GM19463 (cell line): Measurements from ENCODE around the gene RFX6.

Experiments used
- ATAC-seq: cut with Tn5 transposase; IDR thresholded peaks from one replicate; pipeline ENCODE4 v1.9.1; 2021; ENCODE audit warnings: mild to moderate bottlenecking, moderate library complexity; ENCODE audit not compliant: unreplicated experiment

RFX6 gene

DNA sequence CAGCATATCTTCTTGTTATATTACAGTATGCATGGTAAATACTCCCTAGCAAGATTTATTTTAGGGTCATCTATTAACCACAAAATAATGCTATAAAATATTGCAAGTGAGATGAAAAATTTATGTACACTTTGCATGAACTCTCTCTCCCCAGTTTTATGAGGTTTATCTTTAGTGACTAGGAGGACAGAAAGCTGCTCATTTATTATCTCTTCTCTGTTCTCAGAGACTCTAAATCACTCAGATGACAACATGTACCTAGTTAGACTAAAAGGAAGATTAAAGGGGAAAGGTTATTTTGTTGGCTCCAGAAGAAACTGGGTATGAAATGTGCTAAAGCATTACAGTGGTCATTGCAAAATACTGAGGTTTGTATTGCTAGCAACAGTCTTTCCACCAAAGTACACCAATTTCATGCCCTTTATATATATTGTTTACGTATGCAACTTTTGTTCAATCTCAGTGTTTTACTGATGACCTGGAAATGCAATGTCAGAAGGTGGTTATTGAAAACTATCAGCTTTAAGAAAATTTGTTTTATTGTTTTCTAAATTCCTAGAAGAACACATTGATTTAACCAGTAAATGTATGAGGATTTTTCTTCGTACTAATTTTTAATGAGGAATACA, 11.8 kb downstream of the RFX6 start:
- ATAC-seq = no peak

GRCh38 chr6:116894669-116895068, 17.6 kb downstream of the RFX6 start:
- no peak for ATAC-seq

DNA sequence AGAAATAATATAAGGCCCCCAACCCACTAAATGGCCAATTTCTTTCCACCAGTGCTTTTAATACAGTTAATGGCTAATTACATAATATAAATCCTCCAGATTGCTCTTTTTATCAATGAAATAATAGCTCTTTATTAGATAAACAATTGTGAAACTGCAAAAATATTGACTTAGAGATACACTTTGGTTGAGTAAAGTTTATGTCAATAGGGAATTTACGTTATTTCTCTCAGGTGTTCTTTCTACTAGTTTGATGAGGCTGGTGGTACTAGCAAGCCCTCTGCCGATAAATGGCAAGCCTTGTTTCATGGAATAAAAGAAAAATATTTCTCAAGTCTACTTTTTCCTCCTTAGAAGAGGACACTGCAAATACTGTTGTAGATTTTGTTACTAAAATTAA, 18.9 kb downstream of the RFX6 start:
- no peak for ATAC-seq

DNA sequence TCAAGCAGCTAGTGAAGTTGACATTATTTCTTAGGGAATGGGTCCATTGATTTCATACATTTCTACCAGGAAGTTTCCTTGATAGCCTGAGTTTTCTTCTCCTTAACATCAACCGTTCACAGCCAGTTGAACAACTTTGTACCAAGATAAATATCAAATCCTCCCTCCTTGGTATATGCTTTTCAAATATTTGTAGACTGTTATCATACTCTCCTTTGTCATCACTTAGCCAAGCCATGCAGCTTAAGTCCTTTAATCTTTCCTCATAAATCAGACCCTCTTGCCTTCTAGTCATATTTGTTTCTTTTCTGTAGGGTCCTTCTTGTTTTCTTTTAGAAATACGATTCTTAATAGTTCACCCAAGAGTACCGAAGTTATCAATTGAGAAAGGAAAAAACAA, 25.6 kb downstream of the RFX6 start:
- no peak for ATAC-seq

- no peak for ATAC-seq
These were observed 46.0 kb downstream of the RFX6 start for GRCh38 chr6:116922853-116923548.

- no peak for ATAC-seq
These were observed 47.2 kb downstream of the RFX6 start for GRCh38 chr6:116924245-116924644.

GRCh38 chr6:116925088-116925794, 48.2 kb downstream of the RFX6 start:
- no peak for ATAC-seq

GRCh38 chr6:116928677-116929076, 51.6 kb downstream of the RFX6 start:
- ATAC-seq = no peak

DNA sequence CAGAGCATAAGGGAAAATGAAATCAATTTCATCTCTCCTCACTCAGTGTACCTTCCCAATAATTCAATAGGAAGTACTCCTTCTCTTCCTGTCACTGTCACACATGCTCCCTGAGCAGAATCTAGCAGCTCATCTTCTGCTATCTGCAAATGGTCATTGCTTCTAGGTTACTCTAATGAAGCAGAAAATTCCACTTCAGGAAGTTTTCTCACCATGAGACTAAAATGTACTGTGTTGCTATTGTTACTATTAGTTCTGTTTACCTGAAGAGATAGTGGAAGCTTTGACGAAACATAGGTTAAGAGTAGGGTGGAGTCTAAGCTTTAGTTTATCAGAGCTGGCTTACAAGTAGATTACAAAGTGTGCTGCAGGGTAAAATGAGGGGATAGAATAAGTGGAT, 52.8 kb downstream of the RFX6 start:
- ATAC-seq = no peak

DNA sequence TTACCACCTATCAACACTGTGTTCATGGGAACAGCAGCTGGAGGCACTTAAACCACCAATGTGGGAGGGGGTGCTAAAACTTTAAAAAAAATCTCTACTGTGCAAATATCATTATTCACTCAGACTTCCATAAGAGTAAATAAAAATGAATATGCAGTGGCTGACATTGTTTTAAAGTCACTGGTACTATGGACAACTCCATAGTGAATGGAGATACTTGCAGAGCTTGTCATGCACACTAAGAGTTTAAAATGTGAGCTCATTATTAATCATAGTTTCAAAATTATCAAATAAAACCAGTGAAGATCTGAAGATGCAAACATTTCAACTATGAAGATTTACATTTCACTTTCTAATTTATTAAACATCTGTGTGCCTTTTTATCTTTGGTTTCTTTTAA, 54.4 kb downstream of the RFX6 start:
- ATAC-seq = no peak

DNA sequence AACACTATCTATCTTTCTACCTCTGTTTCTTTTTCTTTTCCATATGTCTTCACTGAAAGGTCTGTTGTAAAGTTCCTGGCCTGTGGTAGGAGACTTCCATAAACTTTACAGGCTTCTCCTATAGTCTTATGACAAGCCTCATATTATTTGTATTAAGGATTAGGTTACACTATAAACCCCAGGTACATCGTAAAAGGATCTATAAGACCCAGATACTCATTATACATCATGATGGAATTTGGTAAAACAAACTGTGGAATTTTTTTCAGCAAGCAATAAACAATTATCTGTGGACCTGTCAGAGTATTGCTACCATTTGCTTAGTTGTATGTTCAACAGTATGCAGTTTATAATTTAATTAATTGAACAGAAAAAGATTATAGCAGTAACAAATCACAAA, 55.5 kb downstream of the RFX6 start:
- ATAC-seq = no peak

GRCh38 chr6:116933485-116933884, 56.4 kb downstream of the RFX6 start:
- ATAC-seq = no peak

GRCh38 chr6:116938305-116938704, 61.3 kb downstream of the RFX6 start:
- ATAC-seq = no peak

DNA sequence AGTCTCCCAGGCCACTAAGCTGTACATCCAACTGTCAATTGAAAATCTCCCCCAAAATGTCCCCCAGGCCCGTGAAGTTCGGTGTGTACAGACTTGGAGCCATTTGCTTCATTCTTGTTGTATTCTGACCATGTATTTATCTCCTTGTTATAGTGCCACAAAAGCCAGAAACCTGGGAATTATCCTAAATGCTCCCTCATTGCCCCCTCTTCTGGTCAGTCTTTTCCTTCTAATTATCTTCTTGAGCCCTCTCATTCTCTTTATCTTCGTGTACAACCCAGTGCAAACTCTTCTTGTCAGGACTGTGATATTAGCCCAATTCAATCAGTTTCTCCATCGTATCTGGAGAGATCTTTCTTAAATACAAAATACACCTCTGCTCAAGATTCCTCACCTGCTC, 64.7 kb downstream of the RFX6 start:
- ATAC-seq = no peak

DNA sequence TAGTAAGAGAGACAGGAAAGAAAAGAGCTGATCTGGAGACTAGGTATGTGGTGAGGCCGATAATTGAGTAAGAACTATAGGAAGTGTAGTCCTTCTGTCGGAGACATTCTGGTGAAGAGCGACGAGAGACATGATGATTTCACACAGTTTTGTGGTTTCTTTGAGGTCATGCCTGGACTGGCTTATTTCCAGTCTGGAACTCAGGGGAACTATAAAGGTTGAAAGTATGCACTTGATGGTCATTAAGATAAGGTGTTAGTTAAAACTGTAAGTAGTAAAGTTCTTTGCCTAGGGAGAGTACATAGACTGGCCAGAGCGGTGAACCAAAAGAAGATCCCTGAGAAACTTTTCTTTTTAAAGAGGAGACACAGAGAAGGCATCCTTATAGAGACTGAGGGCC, 68.8 kb downstream of the RFX6 start:
- no peak for ATAC-seq

GRCh38 chr6:116948533-116949304, 71.7 kb downstream of the RFX6 start:
- ATAC-seq = no peak

DNA sequence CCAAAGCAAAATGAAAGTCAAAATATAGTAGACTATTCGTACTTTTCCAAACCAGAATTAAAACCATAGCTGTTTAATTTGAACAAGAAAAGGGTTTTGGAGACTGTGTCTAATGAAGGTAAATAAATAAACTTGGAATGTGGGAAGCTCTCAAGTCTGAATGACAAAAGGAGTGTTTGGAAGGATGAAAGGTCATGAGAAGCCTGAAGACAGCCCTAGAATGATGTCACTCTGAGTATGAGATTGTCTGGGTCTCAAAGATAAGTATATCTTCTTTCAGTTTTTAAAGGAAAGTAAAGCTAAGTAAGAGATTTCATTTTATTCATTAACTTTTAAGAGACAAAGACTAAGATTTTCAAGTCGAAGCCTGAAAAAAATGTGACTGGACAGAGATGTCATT, 72.9 kb downstream of the RFX6 start:
- no peak for ATAC-seq

- ATAC-seq = no peak
These were observed 77.3 kb downstream of the RFX6 start for GRCh38 chr6:116954335-116954734.

- peak; percentile 72 for ATAC-seq
These were observed 77.9 kb downstream of the RFX6 start for GRCh38 chr6:116954938-116955337.

GRCh38 chr6:116955773-116956172, 78.7 kb downstream of the RFX6 start:
- ATAC-seq = no peak

DNA sequence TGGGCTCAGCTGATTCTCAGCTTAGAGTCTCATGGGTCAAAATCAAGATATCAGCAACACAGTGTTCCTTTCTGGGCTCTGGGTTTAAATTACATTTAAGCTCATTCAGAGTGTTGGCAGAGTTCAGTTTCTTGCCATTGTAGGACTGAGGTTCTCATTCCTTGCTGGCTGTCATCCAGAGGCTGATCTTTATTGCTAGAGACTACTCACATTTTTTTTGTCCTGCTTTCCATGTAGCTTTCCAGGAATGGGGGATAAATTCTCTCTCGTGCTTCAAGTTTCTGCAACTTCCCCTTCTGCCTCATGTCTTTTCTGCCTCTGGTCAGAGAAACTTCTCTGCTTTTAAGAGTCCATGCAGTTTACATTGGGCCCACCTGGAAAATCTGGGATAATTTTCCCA, 86.9 kb downstream of the RFX6 start:
- ATAC-seq = no peak
